PC-9 (cell line): ENCODE data around the gene KLK4. TPM values are rescaled to one million over a fixed set of nuclear protein-coding genes. Genes with fewer than 3 reads are reported as not detected.

Experiments
- BruUV-seq: library from RNA; stranded (reverse); fragments of 400-500 nt; replicated peaks from 2 replicates; lab custom pipeline; 2021; lab: Mats Ljungman, UMichigan
- CTCF ChIA-PET: fragments of 300-600 bp; sonication (Branson Sonifier 250); formaldehyde crosslinking; loops from one replicate; lab custom pipeline; 2022; ENCODE audit warnings: antibody characterized with exemption; lab: Charles Lee
- POLR2A ChIA-PET: fragments of 300-600 bp; sonication (Branson Sonifier 250); formaldehyde crosslinking; loops from one replicate; lab custom pipeline; 2022; ENCODE audit warnings: antibody characterized with exemption; ENCODE audit not compliant: unreplicated experiment; lab: Charles Lee
- DNase-seq, 2 experiments: peaks; one replicate each; pipeline versions ENCODE4 v3.0.0 to v3.0.0-alpha.2; 2015 to 2022; ENCODE audit warnings: mixed read lengths in 1 of 2
- H2AFZ ChIP-seq: fragments of 200-600 bp; sonication (generic); 2 replicates; pipeline ENCODE4 v1.8.1; 2017; ENCODE audit warnings: antibody characterized with exemption
- H3F3A ChIP-seq: fragments of 200-600 bp; sonication (generic); 2 replicates; pipeline ENCODE4 v1.8.1; 2017; ENCODE audit warnings: antibody characterized with exemption, mild to moderate bottlenecking, low read depth; ENCODE audit not compliant: insufficient read depth
- H3K27ac ChIP-seq: fragments of 200-600 bp; sonication (generic); 2 replicates; pipeline ENCODE4 v1.6.1; 2016; ENCODE audit warnings: mixed run types
- H3K27me3 ChIP-seq: fragments of 200-600 bp; sonication (generic); 2 replicates; pipeline ENCODE4 v1.6.1; 2016; ENCODE audit warnings: low read depth, mixed run types; ENCODE audit not compliant: insufficient read depth
- H3K36me3 ChIP-seq: fragments of 200-600 bp; sonication (generic); 2 replicates; pipeline ENCODE4 v1.6.1; 2016; ENCODE audit warnings: low read depth, mixed run types
- H3K4me1 ChIP-seq: fragments of 200-600 bp; sonication (generic); replicated peaks from 2 replicates; pipeline ENCODE4 v1.6.1; 2016; ENCODE audit warnings: mixed run types; ENCODE audit not compliant: insufficient read depth
- H3K4me2 ChIP-seq: fragments of 200-600 bp; sonication (generic); 2 replicates; pipeline ENCODE4 v1.6.1; 2017; ENCODE audit warnings: mixed run types
- H3K4me3 ChIP-seq: fragments of 200-600 bp; sonication (generic); 2 replicates; pipeline ENCODE4 v1.6.1; 2016; ENCODE audit warnings: mixed run types
- H3K79me2 ChIP-seq: fragments of 200-600 bp; sonication (generic); 2 replicates; pipeline ENCODE4 v1.6.1; 2017; ENCODE audit warnings: low read depth, mixed run types
- H3K9me2 ChIP-seq: fragments of 200-600 bp; sonication (generic); 2 replicates; pipeline ENCODE4 v1.8.1; 2017; ENCODE audit warnings: mild to moderate bottlenecking; ENCODE audit not compliant: insufficient read depth
- H3K9me3 ChIP-seq: fragments of 200-600 bp; sonication (generic); 2 replicates; pipeline ENCODE4 v1.8.1; 2016; ENCODE audit warnings: low read depth; ENCODE audit not compliant: insufficient read depth
- H4K20me1 ChIP-seq: fragments of 200-600 bp; sonication (generic); 2 replicates; pipeline ENCODE4 v1.8.1; 2017; ENCODE audit not compliant: insufficient read depth
- CTCF ChIP-seq: fragments of 200-600 bp; sonication (generic); conservative IDR thresholded peaks from 2 replicates; pipeline ENCODE4 v1.6.1; 2017; ENCODE audit warnings: mixed run types, antibody characterized with exemption, mild to moderate bottlenecking, moderate library complexity
- EZH2 ChIP-seq: fragments of 200-600 bp; sonication (generic); IDR thresholded peaks from 2 replicates; pipeline ENCODE4 v1.8.0; 2017; ENCODE audit warnings: antibody characterized with exemption, low read depth
- intact Hi-C: fragments of 100-400 bp; cut with micrococcal nuclease; formaldehyde crosslinking; loops from one replicate; pipeline ENCODE4 v1.10.0; 2022; ENCODE audit not compliant: unreplicated experiment
- total RNA-seq: library from RNA; stranded (reverse); gene quantifications from 2 replicates; pipeline ENCODE4 v1.2.3, GENCODE V29; 2021

The KLK4 gene
- total RNA-seq, 1 experiment from 2014 or later = not detected

DNA sequence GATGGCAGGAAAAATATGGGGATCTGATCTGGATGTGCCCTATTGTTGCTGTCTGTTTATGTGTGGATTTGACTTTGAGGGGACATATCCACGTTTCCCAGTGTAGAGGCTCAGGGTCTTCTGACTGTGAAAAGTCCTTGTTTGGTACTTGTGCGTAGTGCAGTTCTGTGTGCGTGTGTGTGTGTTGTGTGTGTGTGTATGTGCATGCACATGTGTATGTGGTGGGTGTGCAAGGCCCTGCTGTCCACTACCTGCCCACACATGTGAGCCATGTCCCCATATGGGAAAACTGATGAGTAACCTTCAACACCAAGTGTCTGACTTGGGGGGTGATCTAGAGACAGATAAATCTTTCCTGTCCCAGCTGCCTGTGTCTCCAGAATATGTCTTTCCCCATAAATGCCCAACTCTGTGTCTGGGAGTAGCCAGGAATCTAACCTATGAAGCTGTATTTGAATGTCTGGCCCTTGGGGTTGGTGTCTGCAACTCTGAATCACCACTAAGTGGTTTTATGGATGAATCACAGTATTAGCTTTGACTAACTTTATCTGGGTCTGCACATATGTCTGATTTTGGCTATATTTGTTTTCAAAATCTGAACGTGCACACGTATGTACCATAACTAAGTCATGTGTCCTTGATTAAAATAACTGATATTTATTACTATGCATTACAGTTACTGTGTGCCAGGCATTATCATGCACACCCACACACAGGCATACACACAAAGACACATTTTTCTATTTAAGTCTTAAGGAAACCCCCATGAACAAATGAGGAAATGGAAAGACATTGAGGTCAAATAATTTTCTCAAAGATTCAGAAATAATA is 20.6 kb downstream of the KLK4 start:
- Histone ChIP-seq H3K9me2 (no peaks in the 10 kb centered on the region), H3K27ac (no peak overlapping the region), H3K79me2 (no peaks in the 10 kb centered on the region), H3K36me3 (no peaks in the 10 kb centered on the region), H3K4me1 (no peaks in the 10 kb centered on the region), H3K9me3 (no peaks in the 10 kb centered on the region), H3F3A (peaks cover 5% of the 10 kb centered on the region; the same call in 1 of the 2 replicates), H3K4me2 (no peak overlapping the region), H4K20me1 (no peaks in the 10 kb centered on the region), H3K27me3 (peaks cover 43% of the 10 kb centered on the region), H2AFZ (no peak overlapping the region), H3K4me3 (no peak overlapping the region)
- BruUV-seq = no TSS peak
- DNase-seq = no peak
- POLR2A ChIA-PET = no interaction called here
- intact Hi-C loops = no loop called here
- CTCF ChIA-PET = no interaction called here
- TF ChIP-seq CTCF = no peak
- TF ChIP-seq EZH2 = no peak

- Histone ChIP-seq H2AFZ (no peak overlapping the region), H3K4me1 (no peaks in the 10 kb centered on the region), H3K9me3 (no peaks in the 10 kb centered on the region), H3K9me2 (no peaks in the 10 kb centered on the region), H4K20me1 (no peaks in the 10 kb centered on the region), H3F3A (peaks cover 5% of the 10 kb centered on the region; the same call in 1 of the 2 replicates), H3K4me3 (no peak overlapping the region), H3K27me3 (peaks cover 36% of the 10 kb centered on the region), H3K27ac (no peak overlapping the region), H3K36me3 (no peaks in the 10 kb centered on the region), H3K4me2 (no peak overlapping the region), H3K79me2 (no peaks in the 10 kb centered on the region)
- CTCF ChIA-PET = no interaction called here
- BruUV-seq = no TSS peak
- DNase-seq = no peak
- POLR2A ChIA-PET = no interaction called here
- intact Hi-C loops = no loop called here
- TF ChIP-seq CTCF (no peak), EZH2 (no peak)
These were observed 21.6 kb downstream of the KLK4 start for GRCh38 chr19:50889638-50890037.

GRCh38 chr19:50882188-50882587 is 29.0 kb downstream of the KLK4 start:
- H3K4me1 ChIP-seq = no peaks in the 10 kb centered on the region
- H3K9me2 ChIP-seq = no peaks in the 10 kb centered on the region
- no peak overlapping the region for H3K4me2 ChIP-seq
- H4K20me1 ChIP-seq = no peaks in the 10 kb centered on the region
- H3K79me2 ChIP-seq = no peaks in the 10 kb centered on the region
- no peak for TF ChIP-seq CTCF
- no peak for TF ChIP-seq EZH2
- H3K27me3 ChIP-seq = peaks cover 81% of the 10 kb centered on the region
- intact Hi-C loops = no loop called here
- DNase-seq = no peak
- H3K36me3 ChIP-seq = no peaks in the 10 kb centered on the region
- H3K4me3 ChIP-seq = no peak overlapping the region
- no peak overlapping the region for H2AFZ ChIP-seq
- no peak overlapping the region for H3K27ac ChIP-seq
- ChIA-PET POLR2A (no interaction called here), CTCF (interaction anchor here (0.6 kb wide), 1 partner anchor 130 kb away, joined by 3 read pairs; no protein-coding TSS in a partner anchor)
- BruUV-seq = no TSS peak
- H3F3A ChIP-seq = no peaks in the 10 kb centered on the region
- no peaks in the 10 kb centered on the region for H3K9me3 ChIP-seq
